Activated CD4-positive, alpha-beta T cell treated with anti-CD3 and anti-CD28 coated beads for 1 hour (primary cell): ENCODE measurements around the gene SPAG16.
"Not testable (repeated sequence)": the region's sequence is repeated elsewhere in the genome, so short reads cannot be mapped to it uniquely, and the experiment has no call there.

ENCODE experiments used
- DNase-seq: peaks from one replicate; pipeline ENCODE4 v3.0.0-alpha.2; 2020

Gene SPAG16

GRCh38 chr2:213848631-213849030, 564.4 kb downstream of the SPAG16 start:
- no peak for DNase-seq

DNA sequence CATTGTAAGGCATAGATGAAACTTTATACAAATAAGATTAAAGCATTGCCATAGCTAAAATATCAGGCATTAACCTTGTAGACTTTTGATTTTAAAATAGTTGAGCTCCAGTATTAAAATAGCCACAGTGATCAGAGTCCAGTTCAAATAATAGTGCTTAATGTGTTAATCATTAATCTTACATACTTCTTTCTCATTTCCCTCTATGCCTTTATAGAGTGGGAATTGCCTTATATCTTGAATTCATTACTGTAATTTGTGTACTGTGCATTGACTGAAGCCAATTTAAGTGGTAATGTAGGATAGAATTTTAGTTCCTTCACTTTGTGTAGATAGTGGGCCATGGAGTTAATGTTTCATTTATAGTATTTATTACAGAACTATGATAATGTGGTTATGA, 577.4 kb downstream of the SPAG16 start:
- no peak for DNase-seq

DNA sequence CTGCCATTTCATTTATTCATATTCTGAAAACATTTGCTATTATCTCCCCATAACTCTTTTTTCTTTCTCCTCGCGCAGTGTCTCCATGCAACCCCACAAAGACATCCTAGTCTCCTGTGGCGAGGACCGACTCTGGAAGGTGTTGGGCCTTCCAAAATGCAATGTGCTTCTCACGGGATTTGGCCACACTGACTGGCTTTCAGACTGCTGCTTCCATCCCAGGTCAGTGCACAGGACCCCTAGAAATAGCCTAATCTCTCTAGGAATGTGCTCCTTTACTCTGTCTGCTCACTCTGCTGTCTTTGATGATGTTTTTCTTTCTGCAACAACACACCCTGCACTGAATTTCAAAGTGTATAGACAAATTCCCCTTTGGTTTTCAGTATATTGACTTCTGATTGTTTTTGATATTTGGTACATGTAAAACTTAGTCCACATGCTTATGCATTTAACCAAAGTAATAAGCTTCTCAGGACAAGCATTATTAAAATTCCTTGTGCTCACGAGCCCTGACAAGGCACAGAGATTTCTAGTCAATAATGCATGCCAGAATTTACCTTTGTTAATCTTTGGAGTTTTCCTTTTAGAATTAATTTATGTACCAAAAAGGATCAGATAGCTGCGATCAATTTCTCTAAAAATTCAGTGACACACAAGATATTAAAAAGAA, 578.3 kb downstream of the SPAG16 start:
- no peak for DNase-seq

DNA sequence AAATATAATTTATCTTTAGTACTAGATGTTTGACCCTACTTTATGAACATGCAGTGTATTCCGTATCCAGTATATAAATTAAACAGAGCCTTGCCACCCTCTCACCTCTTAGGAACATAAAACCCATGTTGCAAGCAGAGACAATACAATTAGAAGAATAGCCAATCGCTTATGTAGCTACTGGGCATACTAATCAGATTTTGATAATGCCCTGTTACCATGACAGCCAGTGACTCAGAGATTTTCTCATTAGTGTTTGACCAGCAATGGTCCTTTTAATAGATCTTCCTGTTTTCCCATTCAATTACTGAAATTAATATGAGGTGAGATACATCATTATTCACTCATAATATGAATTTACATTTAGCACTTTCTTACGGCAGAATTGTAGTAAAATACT, 579.3 kb downstream of the SPAG16 start:
- no peak for DNase-seq

- no peak for DNase-seq
Measured at GRCh38 chr2:213868526-213868925, 584.3 kb downstream of the SPAG16 start.

DNA sequence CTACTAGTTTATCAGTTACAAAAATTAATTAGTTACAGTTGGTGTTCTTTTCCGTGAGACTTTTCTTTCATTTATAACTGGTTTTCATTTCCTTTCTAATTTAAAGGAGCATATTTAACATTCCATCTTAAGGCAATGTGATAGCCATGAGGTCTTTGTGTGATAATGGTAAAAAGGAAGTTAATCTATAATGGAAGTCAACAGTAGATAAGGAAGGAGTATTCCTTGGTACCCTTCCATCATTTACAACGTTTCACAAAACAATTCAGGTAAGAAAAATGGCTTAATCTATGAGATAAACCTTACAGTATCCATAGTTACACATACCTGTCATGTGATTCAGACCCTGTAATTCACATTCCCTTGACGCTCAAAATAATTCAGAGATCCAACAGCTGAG, 601.2 kb downstream of the SPAG16 start:
- no peak for DNase-seq

- DNase-seq: no peak
Measured at GRCh38 chr2:213914510-213914909, 630.2 kb downstream of the SPAG16 start.

GRCh38 chr2:213920014-213920413, 635.8 kb downstream of the SPAG16 start:
- DNase-seq: no peak

DNA sequence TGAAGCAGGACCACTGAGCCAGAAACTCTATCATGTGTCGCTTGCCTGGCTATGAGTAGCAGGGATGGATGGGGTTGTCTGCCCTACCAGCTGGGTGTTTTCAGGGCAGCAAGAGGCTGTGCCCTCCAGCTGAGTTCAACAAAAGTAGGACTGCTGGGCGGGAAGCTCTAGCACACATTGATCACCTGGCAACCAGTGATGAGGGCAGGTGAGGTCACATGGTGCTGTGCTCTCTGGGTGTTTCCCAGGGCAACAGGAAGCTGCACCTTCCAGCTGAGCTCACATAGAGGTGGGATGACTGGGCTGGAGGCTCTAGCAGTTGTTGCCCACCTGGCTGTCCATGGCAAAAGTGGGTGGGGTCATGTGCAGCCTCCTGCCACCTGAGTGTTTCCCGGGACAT, 639.3 kb downstream of the SPAG16 start:
- DNase-seq: no peak

- DNase-seq: no peak
Measured at GRCh38 chr2:213934560-213934959, 650.3 kb downstream of the SPAG16 start.

DNA sequence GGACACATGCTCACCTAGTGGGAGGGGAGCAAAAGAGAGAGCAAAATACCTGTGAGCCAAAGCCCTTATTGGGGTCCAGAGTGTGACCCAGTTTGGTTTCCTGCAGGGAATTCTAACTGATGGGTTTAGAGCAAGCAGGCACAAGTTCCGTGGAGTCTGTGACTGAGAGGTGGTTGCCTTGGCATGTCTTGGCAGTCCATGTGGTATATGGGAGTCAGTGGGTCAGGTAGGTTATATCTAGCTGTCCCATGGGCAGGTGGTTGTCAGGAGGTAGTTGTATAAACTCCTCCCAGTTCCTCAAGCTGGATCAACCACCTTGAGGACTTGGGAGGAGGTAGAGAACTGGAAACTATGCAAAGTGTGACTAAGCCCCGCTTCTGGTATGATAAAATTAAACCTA, 673.8 kb downstream of the SPAG16 start:
- no peak for DNase-seq

- DNase-seq: no peak
Measured at GRCh38 chr2:213959589-213959988, 675.3 kb downstream of the SPAG16 start.

- DNase-seq: no peak
Measured at GRCh38 chr2:213971536-213971935, 687.3 kb downstream of the SPAG16 start.

GRCh38 chr2:213980883-213981282, 696.6 kb downstream of the SPAG16 start:
- DNase-seq: no peak

GRCh38 chr2:213989207-213989606, 704.9 kb downstream of the SPAG16 start:
- DNase-seq: no peak

DNA sequence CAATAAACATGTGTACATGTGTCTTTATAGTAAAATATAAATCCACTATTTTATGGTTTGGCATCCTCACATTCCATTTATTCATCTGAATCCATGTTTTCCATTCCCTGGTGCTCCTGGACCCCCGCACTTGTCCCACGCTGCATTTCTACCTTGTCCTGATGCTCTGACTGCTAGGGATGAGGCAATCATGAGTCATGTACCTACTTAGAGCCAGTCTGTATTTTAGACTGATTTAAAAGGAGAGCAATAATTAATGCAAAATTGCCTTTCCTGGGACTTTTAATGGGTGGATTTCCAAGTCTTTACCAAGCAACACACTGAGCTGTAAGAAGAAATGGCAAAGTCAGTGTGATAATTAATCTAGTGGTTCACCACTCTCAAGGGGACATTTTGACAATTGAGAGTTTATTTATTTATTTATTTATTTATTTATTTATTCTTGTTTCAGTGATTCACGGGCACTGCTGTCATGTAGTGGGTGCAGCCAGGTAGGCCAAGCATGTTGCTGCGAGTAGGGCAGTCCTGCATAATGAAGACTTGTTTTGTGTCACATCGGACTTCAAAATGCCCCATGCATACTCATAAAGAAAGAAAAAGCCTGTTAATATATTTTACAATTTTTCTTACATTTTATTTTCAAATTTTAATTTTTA, 707.3 kb downstream of the SPAG16 start:
- DNase-seq: no peak

GRCh38 chr2:213995400-213996105, 711.3 kb downstream of the SPAG16 start:
- DNase-seq: no peak

GRCh38 chr2:213998976-213999375, 714.7 kb downstream of the SPAG16 start:
- DNase-seq: not testable (repeated sequence)

- DNase-seq: no peak
Measured at GRCh38 chr2:214004463-214004862, 720.2 kb downstream of the SPAG16 start.

DNA sequence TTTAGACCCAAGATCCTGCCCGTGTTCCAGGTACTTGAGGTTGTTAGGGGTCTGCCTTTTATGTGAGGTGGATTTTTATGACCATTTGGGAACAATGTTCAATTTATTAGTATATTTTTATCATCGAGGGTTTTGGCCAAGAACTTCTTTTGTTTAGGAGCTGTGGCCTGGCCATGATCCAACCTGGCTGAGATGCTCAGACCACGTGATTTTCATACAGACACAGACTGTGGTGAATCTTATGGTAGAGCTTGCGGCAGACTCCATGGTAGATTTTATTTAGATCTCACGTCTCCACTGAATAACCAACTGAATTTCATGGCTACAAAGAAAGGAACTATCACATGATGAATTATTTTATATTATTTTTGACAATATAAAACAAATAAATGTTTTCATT, 721.1 kb downstream of the SPAG16 start:
- no peak for DNase-seq

- no peak for DNase-seq
Measured at GRCh38 chr2:214006601-214007000, 722.3 kb downstream of the SPAG16 start.

GRCh38 chr2:214011676-214012075, 727.4 kb downstream of the SPAG16 start:
- no peak for DNase-seq

DNA sequence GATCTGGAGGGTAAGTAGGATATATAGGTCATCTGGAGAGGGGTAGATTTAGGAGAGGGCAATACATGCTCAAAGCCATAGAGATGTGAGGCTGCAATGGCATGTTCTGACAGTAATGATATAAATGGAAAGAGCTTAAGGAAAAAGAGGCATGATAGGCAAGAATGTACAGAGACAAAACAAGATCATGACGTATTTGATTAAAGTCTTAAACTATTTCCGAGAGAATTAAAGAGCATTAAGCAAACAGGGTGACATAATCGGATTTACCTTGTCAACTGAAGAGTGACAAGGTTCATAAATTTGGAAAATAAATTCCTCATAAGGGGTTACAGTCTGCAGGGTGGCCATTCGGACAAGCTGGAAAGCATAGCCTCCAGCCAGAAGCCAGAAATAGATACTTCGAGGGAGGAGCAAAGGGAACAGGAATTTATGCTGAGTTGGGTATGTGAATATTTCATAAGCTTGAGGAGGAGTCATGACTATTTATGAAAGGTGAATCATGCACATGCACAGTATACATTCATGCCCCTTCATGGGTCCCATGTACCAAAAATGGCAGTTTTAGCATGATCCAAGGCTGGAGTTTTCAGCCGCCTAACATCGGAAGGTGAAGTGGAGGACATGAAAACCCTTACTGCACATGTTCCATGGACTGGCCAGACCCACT, 730.4 kb downstream of the SPAG16 start:
- no peak for DNase-seq
